Astrocyte of the cerebellum (primary cell): Measurements from ENCODE around the gene TXNDC11.

Experiments used
- DNase-seq: peaks from one replicate; pipeline ENCODE4 v3.0.0-alpha.2; 2011; ENCODE audit warnings: low read depth
- H3K4me3 ChIP-seq: 2 replicates; pipeline ENCODE4 v1.5.1; 2011; ENCODE audit warnings: mild to moderate bottlenecking, low read depth, low read length, moderate library complexity
- CTCF ChIP-seq: IDR thresholded peaks from 2 replicates; pipeline ENCODE4 v1.5.1; 2012; ENCODE audit warnings: low read length, low read depth, moderate library complexity, mild to moderate bottlenecking; ENCODE audit errors: missing control alignments
- in situ Hi-C: cut with HindIII; loops from 2 replicates; pipeline ENCODE4 v1.10.0; 2017; ENCODE audit warnings: low sequenced_read_pairs

TXNDC11 gene

GRCh38 chr16:11658896-11659708 is 83.6 kb downstream of the TXNDC11 start:
- peak; percentile 42 for DNase-seq
- in situ Hi-C loops: no loop called here
- no peak for TF ChIP-seq CTCF
- no peak overlapping the region for H3K4me3 ChIP-seq

GRCh38 chr16:11657556-11657955 is 85.1 kb downstream of the TXNDC11 start:
- H3K4me3 ChIP-seq: no peak overlapping the region
- no peak for DNase-seq
- no peak for TF ChIP-seq CTCF
- in situ Hi-C loops: no loop called here

- in situ Hi-C loops: no loop called here
- no peak overlapping the region for H3K4me3 ChIP-seq
- DNase-seq: no peak
- TF ChIP-seq CTCF: no peak
Measured at GRCh38 chr16:11655655-11656054, 87.0 kb downstream of the TXNDC11 start.

- no peak for DNase-seq
- in situ Hi-C loops: no loop called here
- H3K4me3 ChIP-seq: no peak overlapping the region
- no peak for TF ChIP-seq CTCF
Measured at GRCh38 chr16:11651796-11652195, 90.9 kb downstream of the TXNDC11 start.

- in situ Hi-C loops: no loop called here
- no peak for DNase-seq
- no peak for TF ChIP-seq CTCF
- no peak overlapping the region for H3K4me3 ChIP-seq
Measured at GRCh38 chr16:11650641-11651591, 91.7 kb downstream of the TXNDC11 start.

- no peak overlapping the region for H3K4me3 ChIP-seq
- no peak for TF ChIP-seq CTCF
- DNase-seq: no peak
- in situ Hi-C loops: no loop called here
Measured at GRCh38 chr16:11649276-11649675, 93.4 kb downstream of the TXNDC11 start.
